K562 (cell line): ENCODE results near the gene COX5A.

Source experiments
- CCAR2 ChIP-seq: fragments of 200-400 bp; formaldehyde crosslinking; IDR thresholded peaks from 2 replicates; pipeline ENCODE4 v1.6.1; 2017; ENCODE audit warnings: mild to moderate bottlenecking, low read depth, low read length
- CHD1 ChIP-seq: fragments of 200-600 bp; sonication (generic); IDR thresholded peaks from one replicate; pipeline ENCODE4 v1.6.1; 2012; ENCODE audit warnings: mild to moderate bottlenecking, moderate library complexity, low read length, inconsistent platforms
- CTCF ChIP-seq, 3 experiments: IDR thresholded peaks in 2 of 3; conservative IDR thresholded peaks in 1 of 3; 2 replicates each; pipeline ENCODE4 v1.5.1; 2011 to 2012; ENCODE audit warnings: low read length in 3 of 3, mild to moderate bottlenecking in 3 of 3, control low read depth in 2 of 3, improper control_type of control experiment in 1 of 3, inconsistent platforms in 1 of 3, low read depth in 1 of 3, mixed read lengths in 1 of 3, moderate library complexity in 1 of 3; ENCODE audit not compliant: insufficient read depth in 2 of 3
- HDAC6 ChIP-seq: IDR thresholded peaks from 2 replicates; pipeline ENCODE4 v1.6.1; 2012; ENCODE audit warnings: low read depth, mild to moderate bottlenecking, control low read depth, inconsistent platforms, low read length, moderate library complexity
- MCM7 ChIP-seq, 2 experiments: fragments of 450-650 bp; IDR thresholded peaks; 2 replicates each; pipeline ENCODE4 v1.6.1; 2016 to 2018
- REST ChIP-seq, 2 experiments: fragments of 450-650 bp; formaldehyde crosslinking in 1 of 2; IDR thresholded peaks; 2 replicates each; pipeline versions ENCODE4 v1.4.0 to v1.6.1; 2014 to 2020; ENCODE audit warnings: mild to moderate bottlenecking in 2 of 2, borderline replicate concordance in 1 of 2, low read depth in 1 of 2
- TAF15 ChIP-seq: fragments of 200-400 bp; formaldehyde crosslinking; IDR thresholded peaks from 2 replicates; pipeline ENCODE4 v1.6.1; 2017; ENCODE audit warnings: mild to moderate bottlenecking, low read depth, low read length, moderate library complexity
- ZNF165 ChIP-seq: fragments of 250-450 bp; sonication (Bioruptor Pico); IDR thresholded peaks from 2 replicates; pipeline ENCODE4 v1.4.0; 2020; ENCODE audit warnings: borderline replicate concordance

- no peak for TF ChIP-seq CCAR2
- no peak for TF ChIP-seq CTCF (IDR thresholded peaks at IDR 0.05 in 2 of 3, conservative IDR thresholded peaks at IDR 0.05 in 1 of 3; ENCODE audit: insufficient read depth in 2 of 3, low read depth in 1 of 3, low read length in 3 of 3)
- no peak for TF ChIP-seq REST (IDR thresholded peaks at IDR 0.05; ENCODE audit: borderline replicate concordance)
- TF ChIP-seq REST (CRISPR knock-in tag; IDR thresholded peaks at IDR 0.05; ENCODE audit: low read depth) = no peak
- no peak for TF ChIP-seq ZNF165 (CRISPR knock-in tag)
- TF ChIP-seq CHD1 = no peak
- no peak for TF ChIP-seq HDAC6
- no peak for TF ChIP-seq TAF15
- TF ChIP-seq MCM7 (IDR thresholded peaks at IDR 0.05) = no peak
Measured at GRCh38 chr15:74908635-74909034, 29.2 kb downstream of the COX5A start.
